Neural cell (in vitro differentiated cells): ENCODE results near the gene TFAP2C. TPM values are rescaled to one million over a fixed set of nuclear protein-coding genes. Genes with fewer than 3 reads are reported as not detected.

Experiments
- polyA plus RNA-seq: library from polyadenylated mRNA; depleted of rRNA; stranded (reverse); fragments of >200 nt; gene quantifications from 2 replicates; pipeline ENCODE4 v1.2.3, GENCODE V29; 2014
- small RNA-seq, 3 experiments: library from RNA; depleted of rRNA; stranded (forward); fragments of <200 nt; gene quantifications; one replicate each; pipeline ENCODE3, GENCODE V24; 2012

TFAP2C gene
- polyA plus RNA-seq, 1 donor from 2014 or later, result not detected

Small RNA genes lying within 50 kb of the gene (small RNA-seq; reads per million reads assigned to genes)
- gene RN7SL170P (0 reads per million in 3 experiments), gene RNU6-1146P (0 reads per million in 3 experiments)

Other genes with a start within 250 kb of the TFAP2C start
- 2.5 and 4.7 TPM in 2 replicates for gene AURKA, start 237.1 kb upstream of the TFAP2C start, polyA plus RNA-seq
- 19.6 and 24.0 TPM in 2 replicates for gene CSTF1, start 236.7 kb upstream of the TFAP2C start, polyA plus RNA-seq
- gene CASS4, start 217.0 kb upstream of the TFAP2C start, polyA plus RNA-seq, result 0.56 TPM in 1 of 2 replicates, not detected in the other
- 93.2 and 127 TPM in 2 replicates for gene RTF2, start 160.7 kb upstream of the TFAP2C start, polyA plus RNA-seq
- not detected in 2 replicates for gene FAM209A, start 104.6 kb upstream of the TFAP2C start, polyA plus RNA-seq
- gene FAM209B, start 96.1 kb upstream of the TFAP2C start, polyA plus RNA-seq, result 1.1 TPM in 1 of 2 replicates, not detected in the other